ENCODE data around the gene GRAMD1A. TPM values are rescaled to one million over a fixed set of nuclear protein-coding genes. Genes with fewer than 3 reads are reported as not detected.
A peak's percentile ranks its signal among the peaks of the same experiment; 100 is the strongest.

The GRAMD1A gene
- total RNA-seq, 4 donors from 2014 or later: 4.6 to 23.3 (median 8.8) TPM

DNA sequence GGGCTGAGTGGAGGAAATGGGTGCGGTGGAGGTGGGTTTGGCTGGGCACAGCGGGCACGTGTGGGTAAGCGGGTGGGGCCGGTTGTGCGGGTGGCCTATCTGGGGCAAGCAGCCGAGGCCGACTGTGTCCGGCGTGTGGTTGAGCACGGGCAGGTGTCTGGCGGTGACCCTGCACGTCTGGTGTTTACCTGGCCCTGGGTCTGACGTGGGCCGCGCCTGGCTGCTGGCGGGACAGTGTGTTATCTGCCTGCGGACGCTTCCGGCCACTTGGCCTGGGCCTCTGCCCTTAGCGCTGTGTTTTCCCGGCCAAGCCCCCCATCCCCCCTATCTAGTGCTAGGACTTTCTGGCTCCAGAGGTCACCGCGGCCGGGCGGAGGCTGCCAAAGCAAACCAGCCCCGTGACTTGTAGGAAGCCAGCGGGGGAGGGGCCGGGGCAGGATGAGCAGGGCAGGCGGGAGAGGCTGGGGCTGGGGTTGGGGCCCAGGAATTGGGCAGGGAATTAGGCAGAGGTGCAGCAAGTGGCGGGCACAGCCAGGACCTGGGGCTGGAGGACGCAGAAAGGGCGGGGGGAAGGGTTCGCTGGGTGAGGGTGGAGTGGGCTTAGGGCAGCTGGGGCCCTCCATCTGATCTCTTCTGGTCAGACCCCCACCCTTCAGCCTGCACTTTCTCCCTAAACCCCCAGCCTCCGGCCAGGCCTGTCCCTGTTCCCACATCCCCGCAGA is 40.9 kb downstream of the GRAMD1A start:
- peaks cover 25 to 49% (median 28%) of the 10 kb centered on the region in 3 donors for H3K4me1 ChIP-seq
- H3K9me3 ChIP-seq: no peaks in the 10 kb centered on the region
- TF ChIP-seq, protein P1, sequence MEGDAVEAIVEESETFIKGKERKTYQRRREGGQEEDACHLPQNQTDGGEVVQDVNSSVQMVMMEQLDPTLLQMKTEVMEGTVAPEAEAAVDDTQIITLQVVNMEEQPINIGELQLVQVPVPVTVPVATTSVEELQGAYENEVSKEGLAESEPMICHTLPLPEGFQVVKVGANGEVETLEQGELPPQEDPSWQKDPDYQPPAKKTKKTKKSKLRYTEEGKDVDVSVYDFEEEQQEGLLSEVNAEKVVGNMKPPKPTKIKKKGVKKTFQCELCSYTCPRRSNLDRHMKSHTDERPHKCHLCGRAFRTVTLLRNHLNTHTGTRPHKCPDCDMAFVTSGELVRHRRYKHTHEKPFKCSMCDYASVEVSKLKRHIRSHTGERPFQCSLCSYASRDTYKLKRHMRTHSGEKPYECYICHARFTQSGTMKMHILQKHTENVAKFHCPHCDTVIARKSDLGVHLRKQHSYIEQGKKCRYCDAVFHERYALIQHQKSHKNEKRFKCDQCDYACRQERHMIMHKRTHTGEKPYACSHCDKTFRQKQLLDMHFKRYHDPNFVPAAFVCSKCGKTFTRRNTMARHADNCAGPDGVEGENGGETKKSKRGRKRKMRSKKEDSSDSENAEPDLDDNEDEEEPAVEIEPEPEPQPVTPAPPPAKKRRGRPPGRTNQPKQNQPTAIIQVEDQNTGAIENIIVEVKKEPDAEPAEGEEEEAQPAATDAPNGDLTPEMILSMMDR (IDR thresholded peaks at IDR 0.05): no peak
- TF ChIP-seq POLR2A (IDR thresholded peaks at IDR 0.05): no peak
- H3K4me3 ChIP-seq: peak overlapping the region in 3 of 4 donors; percentile 7 to 52 (median 27)
- peaks cover 0 to 52% (median 0%) of the 10 kb centered on the region in 4 donors for H3K27me3 ChIP-seq
- no peaks in the 10 kb centered on the region for H3K36me3 ChIP-seq
- intact Hi-C loops (cut with DNase I): no loop called here
- peak overlapping the region in 3 of 4 donors; percentile 54 to 88 (median 70) for H3K27ac ChIP-seq
- DNase-seq: peak; percentile 48
- 15 to 26% methylated on average over 10 to 12 of the region's 36 CpGs for WGBS, 2 donors

DNA sequence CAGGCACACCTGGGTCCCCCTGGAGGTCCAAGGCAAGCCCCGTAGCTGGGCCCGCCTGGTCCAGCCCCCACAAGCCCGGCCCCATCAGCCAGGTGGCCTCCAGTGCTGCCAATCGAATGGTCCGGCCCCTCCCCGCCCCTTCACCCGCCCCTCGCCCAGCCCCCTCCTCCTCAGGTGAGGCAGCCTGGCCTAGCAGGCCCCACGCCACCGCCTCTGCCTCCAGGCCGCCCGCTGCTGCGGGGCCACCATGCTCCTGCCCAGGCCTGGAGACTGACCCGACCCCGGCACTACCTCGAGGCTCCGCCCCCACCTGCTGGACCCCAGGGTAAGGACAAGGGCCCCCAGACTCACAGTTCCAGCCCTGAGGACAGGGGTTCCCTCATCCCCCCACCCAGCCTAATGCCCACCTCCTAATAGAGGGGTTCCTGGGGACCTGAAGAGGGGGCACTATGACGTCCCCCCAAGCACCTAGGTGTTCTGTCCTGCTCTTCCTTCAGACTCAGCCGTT is 41.5 kb downstream of the GRAMD1A start, which contains the start of gene HPN:
Gene HPN (plus strand): TSS at position 174 of the 508 bp plus-strand sequence. CDS start 786 bp downstream, outside the sequence.
- Histone ChIP-seq H3K4me3 (peak within 1 kb of the TSS in 3 of 4 donors; percentile 7 to 52 (median 27)), H3K36me3 (no peaks in the 10 kb centered on the region), H3K9me3 (no peaks in the 10 kb centered on the region), H3K27ac (peak within 1 kb of the TSS in 3 of 4 donors; percentile 56 to 88 (median 70)), H3K4me1 (peaks cover 25 to 49% (median 28%) of the 10 kb centered on the region in 3 donors), H3K27me3 (peaks cover 0 to 52% (median 0%) of the 10 kb centered on the region in 4 donors)
- DNase-seq: no peak
- 36 to 58% methylated on average over 2 to 14 of the region's 19 CpGs for WGBS, 2 donors
- intact Hi-C loops (cut with DNase I): no loop called here
- TF ChIP-seq, protein P1 (IDR thresholded peaks at IDR 0.05): no peak
- no peak for TF ChIP-seq POLR2A (IDR thresholded peaks at IDR 0.05)

DNA sequence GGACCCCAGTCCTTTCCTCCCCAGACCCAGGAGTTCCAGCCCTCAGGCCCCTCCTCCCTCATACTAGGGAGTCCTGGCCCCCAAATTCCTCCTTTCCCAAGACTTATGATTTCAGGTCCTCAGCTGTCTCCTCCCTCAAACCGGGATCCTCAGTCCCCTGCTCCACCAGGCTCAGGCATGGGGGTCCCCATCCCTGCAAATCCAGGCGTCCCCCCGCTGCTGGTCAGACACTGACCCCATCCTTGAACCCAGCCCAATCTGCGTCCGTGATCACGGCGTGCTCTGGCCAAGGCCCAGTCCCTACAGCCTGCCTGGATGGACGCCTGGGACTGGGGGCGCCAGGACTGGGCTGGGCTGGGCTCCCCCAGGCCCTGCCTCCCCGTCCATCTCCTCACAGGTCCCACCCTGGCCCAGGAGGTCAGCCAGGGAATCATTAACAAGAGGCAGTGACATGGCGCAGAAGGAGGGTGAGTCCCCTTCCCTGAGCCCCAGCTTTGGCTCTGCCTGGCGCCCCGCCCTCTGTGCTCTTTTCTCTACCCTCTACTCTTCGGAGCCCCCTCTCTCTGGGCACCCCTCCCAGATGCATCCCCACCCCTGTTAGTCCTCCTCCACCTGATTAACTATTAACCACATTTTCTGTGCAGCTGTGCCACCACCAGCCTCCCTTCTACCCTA is 42.1 kb downstream of the GRAMD1A start:
- no peak for DNase-seq
- Histone ChIP-seq H3K27me3 (peaks cover 0 to 52% (median 0%) of the 10 kb centered on the region in 4 donors), H3K9me3 (no peaks in the 10 kb centered on the region), H3K4me1 (peaks cover 25 to 49% (median 28%) of the 10 kb centered on the region in 3 donors), H3K36me3 (no peaks in the 10 kb centered on the region), H3K27ac (peak overlapping the region in 3 of 4 donors; percentile 54 to 88 (median 70)), H3K4me3 (no peak overlapping the region)
- WGBS, 2 donors: 78 to 84% methylated on average over 8 to 9 of the region's 14 CpGs
- TF ChIP-seq, protein P1 (IDR thresholded peaks at IDR 0.05): no peak
- no peak for TF ChIP-seq POLR2A (IDR thresholded peaks at IDR 0.05)
- intact Hi-C loops (cut with DNase I): no loop called here

DNA sequence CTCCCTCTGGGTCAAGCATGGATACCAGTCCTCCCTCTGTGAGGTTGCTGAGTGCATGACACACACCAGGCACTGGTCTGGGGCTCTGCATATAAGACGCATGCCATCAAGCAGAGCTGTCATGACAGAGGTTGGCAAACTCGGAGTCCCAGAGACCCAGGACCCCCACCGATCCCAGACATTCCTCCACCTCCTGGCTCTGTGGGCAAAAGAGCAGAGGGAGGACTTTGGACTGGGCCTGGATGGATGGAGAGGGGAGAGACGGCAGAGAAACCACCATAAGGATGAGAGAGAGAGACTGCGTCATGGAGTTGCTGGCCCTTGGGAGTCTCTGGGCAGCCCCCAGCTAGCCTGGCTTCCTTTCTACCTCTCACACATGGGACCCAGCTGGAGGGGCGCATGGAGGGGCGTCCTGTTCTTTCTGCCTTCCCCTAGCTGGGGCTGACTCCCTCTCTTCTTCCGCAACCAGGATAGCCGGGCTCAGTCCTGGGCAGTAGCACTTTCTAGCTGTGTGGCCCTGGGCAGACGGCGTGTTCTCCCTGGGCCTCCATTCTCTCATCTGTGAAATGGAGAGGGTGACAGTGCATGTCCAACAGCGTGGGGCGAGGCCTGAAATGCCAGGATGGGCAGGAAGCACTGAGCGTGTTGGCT is 43.0 kb downstream of the GRAMD1A start:
- no peak for DNase-seq
- TF ChIP-seq, protein P1 (IDR thresholded peaks at IDR 0.05): no peak
- TF ChIP-seq POLR2A (IDR thresholded peaks at IDR 0.05): no peak
- WGBS, 2 donors: 66 to 76% methylated on average over 10 of the region's 14 CpGs
- intact Hi-C loops (cut with DNase I): no loop called here
- Histone ChIP-seq H3K4me3 (no peak overlapping the region), H3K27me3 (peaks cover 0 to 52% (median 0%) of the 10 kb centered on the region in 4 donors), H3K9me3 (no peaks in the 10 kb centered on the region), H3K36me3 (no peaks in the 10 kb centered on the region), H3K4me1 (peaks cover 25 to 41% (median 25%) of the 10 kb centered on the region in 3 donors), H3K27ac (no peak overlapping the region)

Measured in esophagus squamous epithelium (tissue), 5 donors.